Inferior parietal cortex (tissue), 1 donor: ENCODE results near the gene SPATA4.

Experiments
- DNase-seq: peaks from one replicate; pipeline ENCODE4 v3.0.0-alpha.2; 2016; ENCODE audit errors: extremely low spot score

SPATA4 gene

DNA sequence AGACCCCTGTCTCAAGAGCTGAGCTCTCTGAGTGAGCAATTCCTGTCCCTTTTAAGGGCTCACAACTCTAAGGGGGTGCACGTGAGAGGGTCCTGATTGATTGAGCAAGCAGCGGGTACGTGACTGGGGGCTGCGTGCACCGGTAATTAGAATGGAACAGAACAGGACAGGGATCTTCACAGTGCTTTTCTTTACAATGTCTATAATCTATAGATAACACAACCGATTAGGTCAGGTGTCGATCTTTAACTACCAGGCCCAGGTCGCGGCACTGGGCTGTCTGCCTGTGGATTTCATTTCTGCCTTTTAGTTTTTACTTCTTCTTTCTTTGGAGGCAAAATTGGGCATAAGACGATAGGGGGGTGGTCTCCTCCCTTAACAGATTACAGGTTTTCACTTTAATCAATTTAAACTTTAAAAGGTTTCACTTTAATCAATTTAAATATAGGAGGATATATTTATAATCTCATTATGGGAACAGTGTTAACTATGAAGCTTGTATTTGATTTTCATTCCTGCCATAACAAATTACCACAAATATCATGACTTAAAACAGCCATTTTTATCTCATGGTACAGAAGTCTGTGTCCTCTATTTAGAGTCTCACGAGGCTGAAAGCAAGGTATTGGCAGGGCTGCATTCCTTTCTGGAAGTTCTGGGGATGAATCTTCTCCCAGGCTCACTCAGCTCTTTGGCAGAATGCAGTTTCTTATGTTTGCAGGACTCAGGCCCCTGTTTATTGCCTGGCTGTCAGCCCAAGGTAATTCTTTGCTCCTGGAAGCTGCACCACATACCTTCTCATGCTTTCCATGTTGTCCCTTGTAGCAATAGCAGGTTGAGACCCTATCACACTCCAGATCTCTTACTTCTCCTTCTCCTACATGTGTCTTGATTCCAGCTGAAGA is 5.2 kb downstream of the SPATA4 start:
- no peak for DNase-seq

DNA sequence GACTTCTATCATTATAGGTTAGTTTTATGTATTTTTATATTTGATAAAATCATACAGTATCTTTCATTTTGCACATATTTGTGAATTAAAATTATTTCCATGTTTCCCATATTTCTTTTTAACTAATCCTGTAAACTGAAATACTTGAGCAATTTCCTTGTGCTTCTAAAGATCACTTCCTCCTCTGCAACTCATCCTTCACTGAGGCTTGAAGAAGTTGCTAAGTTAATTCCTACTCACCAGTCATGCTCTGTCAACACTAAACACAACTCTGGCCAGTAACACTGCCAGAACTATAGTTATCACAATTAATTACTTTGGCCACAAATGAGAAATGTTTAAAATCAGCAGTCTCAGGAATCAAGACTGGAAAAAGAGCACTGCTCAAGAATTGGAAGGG is 6.7 kb downstream of the SPATA4 start:
- no peak for DNase-seq

- no peak for DNase-seq
These were observed 7.8 kb downstream of the SPATA4 start for GRCh38 chr4:176187624-176188023.

DNA sequence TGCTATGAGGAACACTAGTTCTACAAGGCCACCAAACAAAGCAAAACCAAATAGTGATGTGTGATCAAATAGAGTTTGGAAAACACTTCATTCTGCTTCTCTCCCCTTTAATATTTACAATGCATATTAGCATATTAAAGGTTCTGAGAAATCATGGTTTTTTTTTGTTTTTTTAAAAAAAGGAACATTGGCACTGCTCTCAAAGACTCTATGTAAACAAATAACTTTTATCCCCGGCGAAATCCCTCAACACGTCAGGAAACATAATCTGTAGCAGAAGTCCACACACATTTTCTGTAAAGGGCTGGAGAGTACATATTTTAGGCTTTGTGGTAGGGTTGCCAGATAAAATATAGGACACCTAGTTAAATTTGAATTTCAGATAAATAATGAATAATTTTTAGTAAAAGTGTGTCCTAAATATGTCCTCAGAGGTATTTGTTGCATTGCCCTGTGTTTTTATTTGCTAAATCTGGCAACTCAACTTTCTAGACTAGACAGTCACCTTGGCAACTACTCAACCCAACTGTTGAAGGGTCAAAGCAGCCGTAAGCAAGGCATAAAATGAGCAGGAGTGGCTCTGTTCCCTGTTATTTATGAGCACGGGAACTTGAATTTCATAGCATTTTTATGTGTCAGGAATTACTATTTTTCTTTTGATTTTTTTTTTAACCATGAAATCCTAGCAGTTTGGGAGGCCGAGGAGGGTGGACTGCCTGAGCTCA is 8.6 kb downstream of the SPATA4 start:
- DNase-seq: no peak

GRCh38 chr4:176186067-176186466 is 9.3 kb downstream of the SPATA4 start:
- no peak for DNase-seq

DNA sequence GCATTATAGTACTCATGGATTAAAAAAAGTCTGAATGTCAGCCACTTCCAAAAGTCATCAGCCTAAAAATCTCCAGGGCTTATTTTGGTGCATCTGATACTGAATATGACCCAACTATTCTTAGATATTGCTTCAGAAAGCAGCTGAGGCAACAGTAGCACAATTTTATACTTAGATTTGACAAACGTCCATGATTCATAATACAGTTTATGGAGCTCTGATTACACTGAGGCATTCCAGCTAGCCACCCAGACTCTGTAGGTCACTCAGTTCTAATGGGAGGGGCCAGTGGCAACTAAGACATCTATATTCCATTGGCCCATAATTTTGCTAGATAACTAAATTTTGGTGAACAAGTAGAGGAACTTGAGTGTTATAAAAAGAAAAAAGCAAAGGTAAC is 10.3 kb downstream of the SPATA4 start:
- DNase-seq: no peak

GRCh38 chr4:176163041-176163440 is 32.3 kb downstream of the SPATA4 start:
- DNase-seq: no peak

GRCh38 chr4:176156656-176157055 is 38.7 kb downstream of the SPATA4 start:
- DNase-seq: no peak

DNA sequence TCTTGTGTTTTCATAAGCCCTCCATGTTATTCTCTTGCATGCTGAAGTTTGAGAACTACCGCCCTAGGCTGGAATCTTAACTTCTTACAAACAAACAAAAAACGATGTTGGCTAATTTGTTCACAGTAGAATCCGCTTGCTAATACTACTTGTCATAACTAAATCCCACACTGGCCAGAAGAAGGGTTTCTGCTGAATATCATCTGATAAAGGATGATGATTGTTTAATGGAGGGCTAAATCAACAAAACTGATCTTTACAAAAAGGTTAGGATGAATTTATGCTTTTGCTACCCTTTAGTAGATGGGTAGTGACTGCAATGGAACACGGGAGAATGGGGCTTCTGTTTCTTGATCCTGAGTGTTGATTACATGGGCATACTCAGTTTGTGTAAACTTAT is 42.3 kb downstream of the SPATA4 start:
- DNase-seq: no peak

DNA sequence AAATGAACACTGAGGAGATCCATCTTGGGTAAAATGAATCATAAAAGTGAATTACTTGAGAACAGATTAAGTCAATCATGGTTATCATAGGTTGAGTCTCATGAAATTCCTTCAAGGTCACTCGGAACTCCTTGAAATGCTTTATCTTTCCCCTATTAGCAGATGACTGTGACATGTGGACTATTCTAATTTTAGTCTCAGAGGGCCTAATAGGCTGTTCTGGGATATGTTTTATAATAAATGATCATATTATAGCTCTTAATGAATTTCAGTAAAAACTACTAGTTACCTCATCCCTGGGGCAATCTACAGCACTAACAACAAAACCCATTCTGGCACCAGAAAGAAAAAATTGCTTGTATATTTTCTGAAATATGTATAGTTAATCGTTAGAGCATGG is 44.7 kb downstream of the SPATA4 start:
- no peak for DNase-seq

DNA sequence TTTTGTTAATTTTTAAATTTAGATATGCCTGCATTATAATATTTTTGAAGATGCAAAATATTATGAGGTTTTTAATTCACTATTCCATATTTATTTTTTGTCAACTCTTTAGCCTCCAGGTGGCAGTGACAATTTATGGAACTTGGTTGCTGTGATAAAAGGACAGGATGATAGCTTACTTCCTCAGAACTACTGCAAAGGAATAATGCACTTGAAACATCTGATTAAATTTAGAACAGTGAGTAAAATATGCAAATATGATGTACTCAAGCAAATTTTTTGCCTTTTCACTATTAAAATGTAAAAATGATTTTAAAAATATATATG is 45.1 kb downstream of the SPATA4 start:
- DNase-seq: peak; percentile 47

DNA sequence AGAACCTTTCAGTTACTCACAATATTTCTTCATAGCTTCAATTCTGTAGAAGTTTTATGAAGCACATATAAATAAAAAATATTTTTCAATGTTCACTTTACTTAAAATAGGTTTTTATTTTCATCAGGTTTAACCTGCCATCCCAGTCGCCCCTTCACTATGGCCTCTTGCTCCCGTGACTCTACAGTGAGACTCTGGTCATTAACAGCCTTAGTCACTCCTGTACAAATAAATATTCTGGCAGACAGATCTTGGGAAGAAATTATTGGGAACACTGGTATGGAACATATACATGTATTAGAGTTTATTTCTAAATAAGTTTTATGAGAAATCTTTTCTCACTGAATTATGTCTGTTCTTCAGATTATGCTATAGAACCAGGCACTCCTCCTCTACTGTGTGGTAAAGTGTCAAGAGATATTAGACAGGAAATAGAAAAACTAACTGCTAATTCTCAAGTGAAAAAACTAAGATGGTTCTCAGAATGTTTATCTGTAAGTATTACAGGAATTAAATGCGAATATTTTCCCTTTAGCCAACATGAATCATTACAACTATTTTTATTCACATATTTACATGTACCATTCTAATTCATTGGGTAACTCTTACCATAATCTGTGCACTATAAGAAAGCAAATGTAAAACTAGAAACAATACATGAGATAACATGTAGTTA is 45.6 kb downstream of the SPATA4 start:
- no peak for DNase-seq

GRCh38 chr4:176142253-176142652 is 53.1 kb downstream of the SPATA4 start:
- no peak for DNase-seq

DNA sequence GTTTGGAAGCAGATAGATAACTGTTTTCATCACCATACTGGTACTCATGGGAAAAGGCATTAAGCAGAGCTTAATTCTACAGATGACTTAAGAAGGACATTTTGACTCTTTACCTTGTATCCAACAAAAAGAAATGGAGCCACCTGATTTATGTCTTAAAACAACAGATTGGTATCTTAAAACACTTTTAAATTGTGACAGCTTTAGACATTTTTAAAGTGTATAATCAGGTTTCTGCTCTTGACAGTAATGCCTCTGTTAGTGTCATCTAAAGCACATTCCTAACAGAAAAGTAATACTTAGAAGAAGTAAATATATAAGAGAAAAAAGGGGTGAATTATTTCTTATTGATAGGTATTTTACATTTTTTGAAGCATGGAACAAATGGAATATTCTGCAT is 55.9 kb downstream of the SPATA4 start:
- no peak for DNase-seq

DNA sequence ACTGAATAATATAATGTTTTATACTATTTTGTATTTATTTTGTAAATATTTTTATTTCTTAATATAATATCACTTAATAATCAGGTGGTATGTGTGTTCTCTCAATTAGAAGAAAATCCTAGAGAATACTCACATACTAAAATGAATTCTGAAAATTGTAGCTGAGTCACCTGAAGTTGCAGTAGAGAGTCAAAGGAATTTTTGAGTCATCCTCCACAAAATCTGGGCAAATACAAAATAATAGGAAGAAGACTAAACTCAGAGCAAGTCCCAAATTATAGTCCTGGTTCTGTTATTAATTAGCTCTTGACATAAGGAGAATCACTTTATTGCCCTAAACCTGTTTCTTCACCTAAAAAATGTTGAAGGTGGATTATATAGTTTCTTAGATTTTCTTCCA is 57.8 kb downstream of the SPATA4 start:
- no peak for DNase-seq

- DNase-seq: no peak
These were observed 60.7 kb downstream of the SPATA4 start for GRCh38 chr4:176134670-176135069.
